Pons (tissue), 1 donor: ENCODE results near the gene TMEM214.

Source experiments
- DNase-seq: peaks from one replicate; pipeline ENCODE4 v3.0.0-alpha.2; 2016; ENCODE audit warnings: low spot score

Gene TMEM214, protein sequence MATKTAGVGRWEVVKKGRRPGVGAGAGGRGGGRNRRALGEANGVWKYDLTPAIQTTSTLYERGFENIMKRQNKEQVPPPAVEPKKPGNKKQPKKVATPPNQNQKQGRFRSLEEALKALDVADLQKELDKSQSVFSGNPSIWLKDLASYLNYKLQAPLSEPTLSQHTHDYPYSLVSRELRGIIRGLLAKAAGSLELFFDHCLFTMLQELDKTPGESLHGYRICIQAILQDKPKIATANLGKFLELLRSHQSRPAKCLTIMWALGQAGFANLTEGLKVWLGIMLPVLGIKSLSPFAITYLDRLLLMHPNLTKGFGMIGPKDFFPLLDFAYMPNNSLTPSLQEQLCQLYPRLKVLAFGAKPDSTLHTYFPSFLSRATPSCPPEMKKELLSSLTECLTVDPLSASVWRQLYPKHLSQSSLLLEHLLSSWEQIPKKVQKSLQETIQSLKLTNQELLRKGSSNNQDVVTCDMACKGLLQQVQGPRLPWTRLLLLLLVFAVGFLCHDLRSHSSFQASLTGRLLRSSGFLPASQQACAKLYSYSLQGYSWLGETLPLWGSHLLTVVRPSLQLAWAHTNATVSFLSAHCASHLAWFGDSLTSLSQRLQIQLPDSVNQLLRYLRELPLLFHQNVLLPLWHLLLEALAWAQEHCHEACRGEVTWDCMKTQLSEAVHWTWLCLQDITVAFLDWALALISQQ

DNA sequence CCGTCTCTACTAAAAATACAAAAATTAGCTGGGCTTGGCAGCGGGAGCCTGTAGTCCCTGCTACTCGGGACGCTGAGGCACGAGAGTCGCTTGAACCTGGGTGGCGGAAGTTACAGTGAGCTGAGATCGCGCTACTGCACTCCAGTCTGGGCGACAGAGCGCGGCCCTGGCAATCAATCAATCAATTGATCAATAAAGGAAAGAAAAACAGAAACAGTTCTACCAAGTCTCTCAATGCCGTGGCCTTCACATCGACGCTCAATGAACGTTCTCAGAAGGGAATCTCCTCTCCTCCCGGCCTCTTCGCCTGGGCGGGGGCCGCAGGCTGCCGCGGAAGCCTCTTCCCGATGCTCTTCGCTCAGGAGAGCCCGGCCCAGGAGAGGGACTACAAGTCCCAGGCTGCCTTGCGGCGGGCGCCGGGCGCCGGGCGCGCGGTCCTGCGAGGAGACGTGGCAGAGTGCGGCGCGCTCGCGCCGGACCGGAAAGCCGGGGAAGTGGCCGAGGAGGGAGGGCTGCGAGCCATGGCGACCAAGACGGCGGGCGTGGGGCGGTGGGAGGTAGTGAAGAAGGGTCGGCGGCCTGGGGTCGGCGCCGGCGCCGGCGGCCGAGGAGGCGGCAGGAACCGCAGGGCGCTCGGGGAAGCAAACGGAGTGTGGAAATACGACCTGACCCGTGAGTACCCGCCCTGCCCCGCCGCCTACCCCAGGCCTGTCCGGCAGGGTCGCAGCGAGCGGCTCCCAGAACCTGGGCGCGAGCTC is at the start of gene TMEM214:
Gene TMEM214, plus strand, starts transcription at position 471 of the 758 bp plus-strand sequence. Its CDS starts 51 bp downstream, at position 522.
- DNase-seq, result peak; percentile 81

DNA sequence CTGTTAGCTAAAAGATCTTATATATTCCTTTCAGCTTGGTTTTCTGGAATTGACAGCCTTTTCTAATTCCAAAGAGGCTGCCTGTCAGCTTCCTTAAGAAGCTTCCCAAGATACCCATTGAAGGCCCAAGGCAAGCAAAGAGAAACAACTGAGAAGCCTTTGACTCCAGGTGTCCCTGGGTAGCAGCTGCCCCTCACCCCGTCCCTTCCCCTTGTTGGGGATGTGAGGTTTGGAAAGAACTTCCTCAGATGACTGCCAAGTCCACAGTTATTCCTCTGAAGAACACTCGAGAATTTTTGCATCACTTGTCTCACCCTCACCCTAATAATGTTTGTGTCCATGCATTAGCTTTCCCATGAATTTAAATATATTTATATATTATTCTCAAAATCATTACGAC is 49.0 kb upstream of the TMEM214 start:
- DNase-seq, result no peak

DNA sequence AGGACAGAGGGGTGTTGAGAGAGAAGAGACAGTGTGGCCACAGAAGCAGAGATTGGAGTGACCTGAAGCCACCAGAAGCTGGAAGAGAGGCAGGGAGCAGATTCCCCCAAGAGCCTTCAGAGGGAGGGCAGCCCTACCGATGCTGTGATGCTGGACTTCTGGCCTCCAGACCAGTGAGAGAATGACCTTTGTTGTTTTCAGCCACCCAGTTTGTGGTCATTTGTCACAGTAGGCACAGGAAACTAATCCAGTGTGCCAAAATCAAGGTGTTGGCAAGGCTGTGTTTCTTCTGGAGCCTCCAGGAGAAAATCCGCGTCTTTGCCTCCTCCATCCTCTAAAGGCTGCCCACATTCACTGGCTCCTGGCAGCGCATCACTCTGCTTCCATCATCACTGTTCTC is 47.0 kb upstream of the TMEM214 start:
- DNase-seq, result no peak

DNA sequence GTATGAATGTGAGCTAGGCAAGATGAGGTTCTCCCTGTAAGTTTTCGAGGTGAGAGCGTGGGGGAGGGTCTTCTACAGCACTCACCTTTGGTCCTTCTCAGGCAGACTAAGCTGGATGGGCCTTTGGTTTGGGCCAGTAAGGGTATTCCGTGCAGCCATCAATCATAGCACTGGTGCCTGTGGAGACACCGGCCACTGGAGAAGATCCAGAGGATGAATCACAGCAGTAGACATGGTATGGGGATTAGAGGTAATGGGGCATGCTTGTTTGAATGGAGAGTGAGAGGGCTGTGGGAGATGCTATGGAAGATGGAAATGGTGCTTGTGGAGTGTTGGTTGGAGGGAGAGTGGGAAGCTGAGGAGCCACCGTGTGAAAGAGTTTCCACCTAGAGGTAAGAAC is 46.2 kb upstream of the TMEM214 start:
- no peak for DNase-seq

DNA sequence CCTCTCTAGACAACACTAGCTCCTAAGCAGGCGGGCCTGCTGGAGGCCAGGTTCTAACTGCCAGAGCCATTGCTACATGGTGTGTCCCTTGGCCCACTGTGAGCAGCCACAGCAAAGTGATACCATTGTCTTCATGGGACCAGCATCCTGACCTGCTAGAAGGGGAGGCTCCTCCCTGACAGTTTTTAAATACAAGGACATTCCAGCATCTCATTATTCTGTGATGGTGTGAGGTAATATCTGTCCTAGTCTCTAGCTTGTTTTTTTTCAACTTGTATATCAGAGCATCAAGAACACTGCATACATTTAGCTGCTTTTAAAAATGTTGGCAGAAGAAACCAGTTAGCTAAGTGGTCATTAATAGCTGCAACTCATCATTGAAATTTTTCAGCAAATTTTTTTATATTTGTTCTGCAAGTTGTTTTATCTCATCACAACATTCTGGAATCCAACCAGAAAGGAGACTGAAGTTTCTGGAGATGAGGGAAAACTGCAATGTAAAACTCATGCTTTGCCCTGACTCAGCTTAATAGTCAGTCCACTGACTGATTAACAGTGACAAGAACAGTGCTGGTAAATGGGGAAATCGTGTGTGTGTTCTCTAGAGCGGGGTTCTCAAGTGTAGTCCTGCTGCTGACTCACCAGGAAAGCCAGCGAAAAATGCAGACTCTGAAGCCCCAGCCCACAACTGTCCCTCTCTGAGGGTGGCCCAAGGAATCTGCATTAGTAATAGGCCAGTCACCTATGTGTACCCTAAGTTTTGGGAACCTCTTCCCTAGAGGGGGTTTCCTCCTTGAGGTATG is 44.5 kb upstream of the TMEM214 start:
- DNase-seq, result no peak

DNA sequence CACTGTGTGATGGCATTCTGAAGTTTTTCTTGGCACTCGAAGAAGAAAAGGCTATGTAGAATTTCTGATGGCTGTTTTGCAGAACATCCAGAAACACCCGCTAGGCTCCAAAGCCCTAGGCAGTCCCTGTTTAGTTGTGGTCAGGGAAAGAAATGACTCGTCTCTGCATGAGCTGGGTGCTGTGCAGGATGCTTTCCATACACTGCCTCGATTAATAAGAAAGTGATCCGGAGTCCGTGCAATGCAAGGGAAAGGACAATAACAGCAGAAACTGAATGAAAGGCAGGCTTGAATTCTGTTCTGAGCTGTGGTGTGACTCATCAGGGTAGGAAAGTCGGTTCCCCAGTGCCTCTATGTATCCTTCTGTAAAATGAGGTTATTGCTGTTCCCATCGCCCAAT is 43.6 kb upstream of the TMEM214 start:
- no peak for DNase-seq

DNA sequence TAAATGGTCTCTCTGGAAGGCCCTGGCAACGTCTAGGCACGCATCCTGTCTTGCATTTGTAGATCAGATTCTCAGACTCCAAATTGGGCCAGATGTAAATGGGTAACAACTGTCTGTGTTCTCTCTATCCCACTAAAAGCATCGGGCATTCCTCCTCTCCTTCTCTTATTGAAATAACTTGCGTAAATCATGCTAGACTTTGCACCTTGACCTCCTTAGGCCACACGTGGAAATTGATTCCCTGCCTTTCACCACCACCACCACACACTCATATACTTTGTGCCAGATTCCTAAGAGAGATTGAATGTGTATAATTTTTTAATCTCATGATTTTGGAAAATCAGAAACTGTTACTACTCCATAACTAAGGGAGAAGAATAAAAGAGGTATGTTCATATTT is 41.0 kb upstream of the TMEM214 start:
- DNase-seq, result no peak

DNA sequence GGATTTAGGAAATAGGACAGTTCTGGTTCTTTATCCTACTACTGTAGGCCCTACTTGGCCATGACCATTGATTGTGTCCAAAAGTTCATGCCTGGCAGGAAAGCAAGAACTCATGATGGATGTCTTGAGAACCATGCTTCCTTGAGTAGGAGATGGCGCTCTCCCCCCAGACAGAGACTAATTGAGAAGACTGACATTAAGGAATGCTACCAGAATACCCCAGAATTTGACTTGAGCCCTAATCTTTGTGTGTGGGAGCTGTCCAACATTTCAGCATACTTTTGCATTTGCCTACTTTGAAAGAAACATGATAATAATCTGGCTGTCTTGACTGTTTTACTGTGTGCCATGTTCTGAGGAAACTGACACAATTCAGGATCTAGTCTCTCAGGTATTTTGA is 39.0 kb upstream of the TMEM214 start:
- DNase-seq, result no peak

DNA sequence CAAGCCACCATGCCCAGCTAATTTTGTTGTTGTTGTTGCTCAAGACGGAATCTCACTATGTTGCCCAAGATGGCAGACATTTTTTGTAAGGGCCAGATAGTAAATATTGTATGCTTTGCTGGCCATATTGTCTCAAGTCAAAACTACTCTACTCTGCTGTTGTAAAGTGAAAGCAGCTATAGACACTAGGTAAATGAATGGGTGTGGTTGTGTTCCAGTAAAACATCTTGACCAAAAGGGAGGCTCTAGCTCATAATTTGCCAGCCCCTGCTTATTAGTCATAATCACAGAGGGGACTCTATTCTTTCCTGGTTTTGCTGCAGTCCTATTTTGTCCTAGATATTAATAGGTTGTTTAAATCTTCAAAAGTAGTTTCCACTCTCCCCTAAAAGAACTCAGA is 37.8 kb upstream of the TMEM214 start:
- DNase-seq, result no peak

DNA sequence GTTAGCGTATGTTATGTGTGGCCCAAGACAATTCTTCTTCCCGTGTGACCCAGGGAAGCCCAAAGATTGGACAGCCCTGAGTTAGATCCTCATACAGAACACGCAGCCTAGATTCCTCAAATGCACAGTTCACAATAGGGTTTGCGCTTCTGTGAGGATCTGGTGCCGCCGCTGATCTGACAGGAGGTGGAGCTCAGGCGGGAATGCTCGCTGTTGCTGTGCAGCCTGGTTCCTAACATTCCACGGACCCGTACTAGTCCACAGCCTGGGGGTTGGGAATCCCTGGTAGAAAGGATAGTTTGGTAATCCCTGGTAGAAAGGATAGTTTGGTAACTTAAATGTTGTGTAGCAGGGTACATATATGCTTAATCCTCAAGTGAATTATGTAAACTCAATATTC is 35.4 kb upstream of the TMEM214 start:
- DNase-seq, result no peak

DNA sequence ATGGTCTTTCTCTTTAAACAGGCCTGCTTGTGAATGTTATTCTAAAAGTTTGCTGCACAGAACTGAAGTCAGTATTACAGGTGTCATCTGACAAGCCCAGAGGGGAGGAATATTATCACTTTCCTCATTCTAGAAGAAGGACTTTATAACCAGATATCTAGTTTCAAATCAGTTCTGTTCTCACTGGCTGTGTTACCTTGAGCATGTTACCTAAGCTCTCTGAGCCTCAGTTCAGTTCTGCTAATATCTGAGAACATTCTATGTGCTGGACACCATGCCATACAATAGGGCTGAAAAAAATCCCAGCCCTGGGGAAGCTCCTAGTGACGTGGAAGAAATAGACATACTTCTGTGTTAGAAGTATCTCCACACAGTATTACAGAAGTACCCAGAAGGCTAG is 34.4 kb upstream of the TMEM214 start:
- no peak for DNase-seq

DNA sequence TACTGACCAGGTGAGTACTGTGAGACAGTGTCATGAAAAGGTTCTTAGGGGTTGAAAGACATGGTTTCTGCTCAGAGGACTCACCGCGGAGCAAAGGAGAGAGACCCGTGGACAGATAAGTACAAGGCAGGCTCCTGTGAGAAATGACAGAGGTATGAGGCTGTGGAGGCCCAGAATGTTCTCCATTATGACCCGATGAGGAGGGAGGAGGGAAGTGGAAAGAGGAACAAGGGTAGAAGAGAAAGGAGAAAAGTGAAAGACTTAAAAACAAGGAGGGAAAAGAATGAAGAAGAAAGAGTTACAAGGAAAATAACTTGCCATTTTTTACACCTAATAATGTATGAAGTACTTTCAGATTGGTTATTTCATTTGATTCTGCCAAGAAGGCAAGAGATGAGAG is 32.5 kb upstream of the TMEM214 start:
- no peak for DNase-seq

DNA sequence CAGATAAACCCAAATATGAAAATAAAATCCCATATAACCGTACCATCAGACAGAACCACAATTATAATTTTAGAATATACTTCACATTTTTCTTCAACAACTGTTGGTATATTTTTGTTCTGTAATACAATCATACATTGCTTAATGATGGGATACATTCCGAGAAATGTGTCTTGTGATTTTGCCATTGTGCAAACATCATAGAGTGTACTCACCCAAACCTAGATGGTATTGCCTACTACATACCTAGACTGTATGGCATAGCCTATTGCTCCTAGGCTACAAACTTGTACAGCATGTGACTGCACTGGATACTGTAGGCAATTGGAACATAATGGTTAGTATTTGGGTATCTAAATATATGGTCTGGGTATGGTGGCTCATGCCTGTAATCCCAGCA is 31.8 kb upstream of the TMEM214 start:
- no peak for DNase-seq

DNA sequence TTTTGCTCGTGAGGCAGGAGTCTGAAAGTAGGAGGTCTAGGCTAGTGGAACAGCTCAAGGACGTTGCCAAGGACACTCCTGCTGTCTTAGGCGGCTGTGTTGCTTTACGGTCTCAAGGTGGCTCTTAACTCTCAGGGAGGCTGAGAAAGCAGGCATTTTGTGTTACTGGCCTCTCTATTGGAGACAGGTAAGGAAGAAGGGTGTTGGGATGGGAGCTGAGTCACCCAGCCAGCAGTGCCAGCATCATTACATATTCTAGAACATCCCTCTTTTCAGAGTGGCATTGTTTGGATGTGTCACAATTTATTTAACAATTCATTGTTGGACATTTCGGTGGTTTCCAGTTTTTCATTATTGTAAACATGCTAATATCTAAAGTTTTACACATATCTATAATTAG is 30.8 kb upstream of the TMEM214 start:
- peak; percentile 46 for DNase-seq

DNA sequence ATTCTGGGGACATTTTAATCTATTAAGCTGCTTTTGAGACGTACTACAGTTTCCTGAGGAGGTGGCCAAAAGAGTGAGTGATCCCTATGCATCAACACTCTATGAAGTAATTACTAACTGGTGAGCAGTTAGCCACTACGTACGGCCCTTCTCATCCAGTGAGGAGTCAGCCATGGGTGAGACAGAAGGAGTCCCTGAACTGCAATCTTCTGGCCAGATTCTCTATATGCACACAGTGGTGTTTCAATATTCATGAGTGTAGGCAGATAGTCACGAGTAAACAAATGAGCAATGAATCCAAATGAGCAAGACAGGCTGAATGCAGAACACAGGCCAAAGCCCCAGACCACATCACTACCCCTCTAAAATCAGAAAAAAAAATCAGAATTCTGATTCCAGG is 29.8 kb upstream of the TMEM214 start:
- peak; percentile 49 for DNase-seq

DNA sequence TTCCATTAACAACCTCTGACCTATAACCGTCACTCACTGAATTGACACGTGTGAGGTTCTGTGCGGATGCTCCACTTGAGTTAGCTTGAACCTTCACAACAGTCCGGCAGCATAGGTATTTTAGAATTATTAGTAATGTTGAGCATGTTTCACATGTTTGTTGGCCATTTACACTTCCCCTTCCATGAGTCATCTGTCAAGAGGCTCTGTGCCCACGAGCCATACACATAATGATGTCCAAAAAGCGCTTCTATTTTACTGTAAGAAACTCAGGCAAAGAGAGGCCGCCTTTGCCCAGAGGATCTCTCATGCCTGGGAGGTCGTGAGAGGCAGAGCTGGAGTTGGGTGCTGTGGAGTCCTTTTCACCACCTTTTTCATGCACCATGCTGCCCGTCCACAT is 28.9 kb upstream of the TMEM214 start:
- DNase-seq, result no peak

DNA sequence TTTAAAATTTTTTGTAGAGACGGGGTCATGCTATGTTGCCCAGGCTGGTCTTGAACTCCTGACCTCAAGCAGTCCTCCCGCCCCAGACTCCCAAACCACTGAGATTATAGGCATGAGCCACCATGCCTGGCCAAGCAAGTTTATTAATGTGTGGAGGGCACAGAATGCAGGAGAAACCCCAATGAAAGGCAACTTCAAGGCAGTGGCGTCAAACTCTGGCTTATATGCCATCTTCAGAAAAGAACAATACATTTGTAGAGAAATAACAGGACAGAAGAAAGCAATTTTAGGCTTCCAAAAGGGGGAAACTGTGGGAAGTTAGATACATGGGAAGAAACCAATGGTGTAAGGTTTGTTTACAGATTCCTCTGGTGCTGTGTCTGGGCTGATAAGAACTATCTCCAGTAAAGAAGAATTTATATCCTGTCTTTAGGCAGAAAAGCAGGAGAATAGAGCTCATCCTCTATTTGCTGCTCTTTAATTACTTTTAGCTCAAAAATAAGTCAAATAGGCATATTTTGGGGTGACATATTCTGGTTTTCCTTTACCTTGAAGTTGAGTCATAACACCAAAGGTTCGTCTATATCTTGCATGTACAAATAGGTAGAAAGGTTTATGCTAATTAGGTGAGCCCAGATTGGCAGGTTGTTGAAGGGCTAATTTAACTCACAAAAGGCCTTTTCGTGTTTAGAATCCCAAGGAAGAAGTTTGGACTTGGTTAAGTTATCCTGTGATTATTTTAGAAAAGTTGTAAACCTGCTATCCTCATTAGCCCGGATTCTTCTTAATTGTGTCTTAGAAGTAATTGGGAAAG is 26.0 kb upstream of the TMEM214 start:
- no peak for DNase-seq

DNA sequence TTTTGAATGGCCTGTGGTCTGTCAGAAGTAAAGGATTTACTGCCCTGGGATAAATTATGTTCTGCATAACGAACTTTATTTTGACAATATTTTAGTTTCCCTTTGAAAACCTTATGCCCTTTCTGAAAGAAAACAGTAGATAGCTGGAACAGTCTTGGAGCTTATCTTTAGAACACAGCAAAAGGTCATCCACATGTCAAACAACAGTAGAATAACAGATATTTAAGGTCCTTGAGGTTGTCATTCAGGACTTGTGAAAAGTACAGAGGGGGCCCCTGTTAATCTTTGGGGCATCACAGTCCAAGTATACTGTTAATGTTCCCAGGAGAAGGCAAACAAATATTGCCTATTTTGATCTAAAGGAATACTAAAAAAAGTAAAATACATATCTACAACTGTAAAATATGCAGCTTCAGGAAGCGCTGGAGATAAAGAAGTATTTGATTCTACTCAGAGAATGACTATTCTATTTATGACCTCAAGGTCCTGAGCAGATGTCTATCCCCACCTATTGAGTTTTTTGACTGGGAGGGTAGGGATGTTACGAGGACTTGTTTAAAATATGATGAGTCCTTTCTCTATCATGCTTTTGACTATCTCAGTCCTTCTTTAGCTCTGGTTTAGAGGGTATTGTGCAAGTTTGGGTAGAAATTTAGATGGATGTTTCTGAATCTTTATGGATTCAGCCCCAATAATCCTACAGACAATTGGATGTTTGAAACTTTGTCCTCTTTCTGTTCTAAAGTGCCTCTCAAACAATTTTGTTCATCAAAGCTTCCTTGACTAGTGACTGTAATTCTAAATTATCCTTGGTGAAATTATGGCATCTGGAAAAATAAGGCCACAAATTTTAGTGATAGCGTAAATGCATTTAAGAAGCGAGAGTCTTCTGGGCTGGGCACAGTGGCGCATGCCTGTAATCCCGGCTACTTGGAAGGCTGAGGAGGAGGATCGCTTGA is 25.1 kb upstream of the TMEM214 start:
- no peak for DNase-seq

DNA sequence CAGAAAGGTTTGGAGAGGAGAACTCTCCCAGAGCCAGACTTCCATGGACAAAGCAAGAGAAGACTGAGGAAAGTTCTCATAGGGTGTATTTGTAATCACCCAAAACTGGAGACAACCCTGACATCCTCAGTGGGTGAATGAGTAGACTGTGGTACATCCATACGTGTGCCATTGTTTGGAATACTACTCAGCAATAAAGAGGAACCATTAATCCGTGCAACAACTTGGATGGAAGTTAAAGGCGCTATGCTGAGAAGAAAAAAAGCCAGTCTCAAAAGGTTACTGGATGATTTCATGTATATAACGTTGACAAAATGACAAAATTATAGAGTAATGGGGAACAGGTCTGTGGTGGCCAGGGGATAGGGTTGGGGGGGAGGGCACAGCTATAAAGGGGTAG is 24.1 kb upstream of the TMEM214 start:
- DNase-seq, result no peak

DNA sequence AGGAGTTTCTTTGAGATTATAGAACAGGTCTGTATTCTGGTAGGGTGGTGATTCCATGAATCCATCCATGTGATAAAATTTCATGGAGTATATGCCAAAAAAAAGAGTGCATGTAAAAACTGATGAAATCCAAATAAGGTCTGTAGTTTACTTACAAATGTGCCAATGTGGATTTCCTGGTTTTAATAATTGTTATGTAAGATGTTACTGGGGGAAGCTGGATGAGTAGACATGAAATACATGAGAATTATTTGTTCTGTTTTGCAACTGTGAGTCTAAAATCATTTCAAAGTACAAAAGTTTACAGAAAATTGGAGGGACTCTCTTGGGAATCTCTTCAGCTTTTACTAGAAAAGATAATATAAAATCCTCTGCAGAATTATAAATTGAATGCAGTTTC is 23.7 kb upstream of the TMEM214 start:
- no peak for DNase-seq
